ENCODE results near the gene VANGL1.

- TF ChIP-seq EZH2 (optimal IDR thresholded peaks at IDR 0.05; ENCODE audit: low read depth, low read length) (no peak), CTCF (IDR thresholded peaks at IDR 0.05; ENCODE audit: low read length) (no peak), EZH2phosphoT487 (IDR thresholded peaks at IDR 0.05; ENCODE audit: low read length) (no peak)
Measured at GRCh38 chr1:115655306-115655663, 13.5 kb downstream of the VANGL1 start.
